SKM-1 treated with dmso at 0.1 percent for 144 hours (cell line): ENCODE results near the gene KRTAP2-2.
"Not testable (repeated sequence)": the region's sequence is repeated elsewhere in the genome, so short reads cannot be mapped to it uniquely, and the experiment has no call there.

Source experiments
- DNase-seq: peaks from one replicate; lab custom pipeline; 2025; ENCODE audit not compliant: unreplicated experiment; lab: John Stamatoyannopoulos, UW

The KRTAP2-2 gene

DNA sequence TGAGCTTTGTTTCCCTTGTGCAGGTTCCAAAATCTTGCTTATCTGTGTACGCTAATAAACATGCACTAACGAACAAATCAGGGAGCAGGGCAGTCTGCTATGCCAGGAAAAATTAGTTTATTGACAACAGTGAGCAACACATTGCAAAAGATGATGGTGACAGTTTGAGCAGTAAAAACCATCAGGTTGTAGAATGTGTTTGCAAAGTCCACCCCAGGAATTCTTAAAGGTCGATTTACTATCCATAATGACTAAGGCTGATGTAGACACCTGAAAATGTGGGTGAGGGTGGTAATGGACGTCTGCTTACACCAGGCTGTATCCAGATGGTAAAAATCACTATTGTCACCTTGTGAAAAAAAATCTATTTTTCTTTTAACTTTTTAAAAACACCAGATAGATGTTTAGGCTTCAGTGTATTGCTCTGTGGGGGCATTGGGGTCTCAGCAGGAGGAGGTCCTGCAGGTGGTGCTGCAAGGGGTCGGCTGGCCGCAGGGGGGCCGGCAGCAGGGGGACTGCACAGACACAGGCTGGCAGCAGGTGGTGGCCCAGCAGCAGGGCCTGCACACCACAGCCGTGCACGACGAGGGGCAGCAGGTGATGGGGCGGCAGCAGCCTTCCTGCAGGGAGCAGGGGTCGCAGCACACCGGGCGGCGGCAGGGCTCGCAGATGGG, 10.1 kb upstream of the KRTAP2-2 start:
- not testable (repeated sequence) for DNase-seq

DNA sequence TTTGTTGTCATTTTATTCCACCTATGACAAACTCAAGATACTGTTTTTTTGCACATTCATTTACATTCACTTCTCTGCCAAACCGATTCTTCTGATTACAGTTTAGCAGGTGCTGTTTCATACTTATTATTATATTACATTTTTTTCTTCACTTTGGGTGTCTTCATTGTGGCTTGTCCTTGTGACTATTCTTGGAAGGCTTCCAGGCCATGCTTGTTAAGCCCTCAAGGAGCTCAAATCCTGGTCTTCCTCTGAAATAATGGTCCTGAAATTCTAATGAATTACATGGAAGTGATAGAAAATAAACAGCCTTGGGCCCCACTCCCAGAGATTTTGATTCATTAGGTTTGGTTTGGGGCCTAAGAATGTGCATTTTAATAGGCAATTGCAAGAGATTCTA, 9.3 kb upstream of the KRTAP2-2 start:
- no peak for DNase-seq

DNA sequence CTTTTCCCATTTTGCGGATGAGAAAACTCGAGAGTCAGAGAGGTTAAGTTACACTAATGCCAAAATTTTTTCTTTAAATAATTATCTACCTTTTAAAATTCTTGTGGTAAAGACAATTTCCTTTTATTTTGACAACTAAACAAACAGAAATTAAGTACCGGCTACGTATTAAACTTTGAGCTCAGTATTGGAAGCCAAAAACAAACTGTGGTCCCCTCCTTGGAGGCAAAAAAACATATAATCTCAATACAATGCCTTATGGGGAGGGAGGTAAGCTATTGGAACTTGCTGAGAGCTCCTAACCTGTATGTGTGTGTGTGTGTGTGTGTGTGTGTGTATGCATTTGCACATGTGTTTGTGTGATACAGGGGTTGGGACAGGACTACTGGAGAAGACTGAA, 8.4 kb upstream of the KRTAP2-2 start:
- DNase-seq: no peak

GRCh38 chr17:41061964-41062363, 6.9 kb upstream of the KRTAP2-2 start:
- DNase-seq: no peak

DNA sequence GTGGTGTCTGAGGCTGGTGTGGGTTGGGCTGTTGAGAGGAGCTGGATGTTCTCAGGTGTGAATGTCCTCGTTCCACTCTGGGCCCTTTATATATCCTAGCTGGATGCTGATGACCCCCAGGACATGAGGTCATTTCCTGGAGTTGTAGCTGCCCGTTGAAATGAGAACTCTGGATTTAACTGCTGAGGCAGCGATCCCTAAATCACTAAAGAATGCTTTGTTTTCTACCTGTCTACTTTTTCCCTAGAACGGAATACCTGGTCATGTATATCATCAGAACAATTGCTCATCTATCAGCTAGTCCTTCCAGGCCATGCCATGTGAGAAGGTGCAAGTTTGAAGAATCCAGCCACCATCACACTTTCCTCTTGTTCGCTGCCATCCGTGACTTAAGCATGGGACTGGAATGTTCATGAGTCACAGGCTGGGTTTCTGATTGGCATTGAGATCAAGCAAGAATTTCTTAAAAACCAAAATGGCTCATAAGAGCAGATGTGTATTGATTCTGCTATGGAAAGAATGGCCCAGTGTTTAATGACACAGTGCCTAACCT, 5.1 kb upstream of the KRTAP2-2 start, which contains the start of gene KRTAP2-3:
KRTAP2-3 (minus strand) TSS at position 63 of the 553 bp plus-strand sequence. CDS start 64 bp downstream, outside the sequence.
- no peak for DNase-seq

DNA sequence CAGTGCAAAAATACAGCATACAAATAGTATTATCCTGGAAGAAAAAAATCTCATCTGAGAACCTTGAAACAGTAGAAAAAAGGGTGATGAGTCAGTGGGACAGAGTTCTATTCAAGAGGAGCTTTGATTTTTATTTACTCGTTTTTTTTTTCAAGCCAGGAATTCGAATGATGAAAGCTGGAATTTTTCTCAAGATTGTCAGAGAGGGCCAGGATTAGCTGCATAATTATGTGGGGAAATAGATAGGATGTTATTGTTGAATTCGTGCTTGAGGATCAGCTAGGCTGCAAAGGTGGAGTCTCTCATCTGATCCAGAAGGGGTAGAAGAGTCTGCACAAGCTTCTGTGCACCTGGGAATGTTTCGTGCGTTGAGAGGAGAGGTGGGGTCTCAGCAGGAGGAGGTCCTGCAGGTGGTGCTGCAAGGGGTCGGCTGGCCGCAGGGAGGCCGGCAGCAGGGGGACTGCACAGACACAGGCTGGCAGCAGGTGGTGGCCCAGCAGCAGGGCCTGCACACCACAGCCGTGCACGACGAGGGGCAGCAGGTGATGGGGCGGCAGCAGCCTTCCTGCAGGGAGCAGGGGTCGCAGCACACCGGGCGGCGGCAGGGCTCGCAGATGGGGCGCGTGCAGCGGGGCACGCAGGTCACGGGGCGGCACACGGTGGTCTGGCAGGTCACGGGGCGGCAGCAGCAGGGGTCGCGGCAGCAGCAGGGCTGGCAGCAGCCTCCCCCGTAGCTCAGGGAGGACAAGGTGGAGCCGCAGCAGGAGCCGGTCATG, 4.4 kb upstream of the KRTAP2-2 start:
- not testable (repeated sequence) for DNase-seq

DNA sequence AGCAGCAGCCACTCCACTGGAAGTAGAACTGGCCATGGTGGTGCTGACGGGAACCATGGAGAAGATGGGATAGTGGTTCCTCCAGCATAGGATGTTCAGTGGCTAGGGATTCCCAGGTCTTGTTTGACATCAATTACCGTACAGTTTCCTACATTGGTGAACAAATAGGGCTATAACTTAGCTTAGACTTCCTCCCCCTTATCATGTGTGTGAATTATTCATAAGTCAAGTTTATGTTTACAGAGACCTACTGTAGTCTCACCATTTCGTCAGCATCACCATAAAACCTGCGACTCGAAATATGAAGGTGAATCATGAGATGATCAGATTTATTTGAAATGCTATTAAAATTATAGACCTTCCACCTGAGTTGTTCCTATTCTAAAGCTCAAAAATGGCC, 3.7 kb upstream of the KRTAP2-2 start:
- no peak for DNase-seq

DNA sequence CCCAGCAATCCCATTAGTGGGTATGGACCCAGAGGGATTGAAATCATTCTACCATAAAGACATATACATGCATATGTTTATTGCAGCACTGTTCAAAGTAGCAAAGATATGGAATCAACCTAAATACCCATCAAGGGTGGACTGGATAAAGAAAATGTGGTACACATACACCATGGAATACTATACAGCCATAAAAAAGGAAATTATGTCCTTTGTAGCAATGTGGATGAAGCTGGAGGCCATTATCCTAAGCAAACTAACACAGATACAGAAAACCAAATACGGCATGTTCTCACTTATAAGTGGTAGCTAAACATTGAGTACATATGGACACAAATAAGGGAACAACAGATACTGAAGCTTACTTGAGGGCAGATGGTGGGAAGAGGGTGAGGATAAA, 2.5 kb upstream of the KRTAP2-2 start:
- DNase-seq: no peak

- DNase-seq: not testable (repeated sequence)
Measured at GRCh38 chr17:41054556-41054955, 474 bp downstream of the KRTAP2-2 start.

DNA sequence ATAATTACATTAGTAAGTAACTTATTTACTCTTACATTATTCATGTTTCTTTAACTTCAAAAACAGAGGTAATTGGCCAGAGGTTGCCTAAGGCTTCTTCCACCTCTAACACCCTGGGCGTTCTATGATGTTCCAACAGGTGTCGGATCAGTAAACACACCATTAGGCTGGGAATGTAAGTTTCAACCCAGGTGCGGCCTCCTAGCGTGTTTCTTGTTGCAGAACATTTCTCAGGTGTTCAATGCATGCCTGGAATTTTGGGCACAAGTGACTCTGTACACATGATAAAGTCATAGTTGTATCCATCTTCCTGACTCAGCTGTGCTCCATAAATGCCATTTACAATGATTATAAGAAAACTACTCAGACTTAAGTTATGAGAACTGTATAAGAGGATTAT, 1.0 kb downstream of the KRTAP2-2 start:
- no peak for DNase-seq

- no peak for DNase-seq
Measured at GRCh38 chr17:41052566-41052965, 2.5 kb downstream of the KRTAP2-2 start.

GRCh38 chr17:41049110-41049509, 5.9 kb downstream of the KRTAP2-2 start:
- DNase-seq: no peak

GRCh38 chr17:41048441-41048840, 6.6 kb downstream of the KRTAP2-2 start:
- no peak for DNase-seq

- DNase-seq: not testable (repeated sequence)
Measured at GRCh38 chr17:41046735-41047465, 8.1 kb downstream of the KRTAP2-2 start, which contains the start of gene KRTAP2-1. Gene KRTAP2-1 (minus strand): TSS chr17:41047316. CDS start chr17:41047267, 49 bp downstream.

DNA sequence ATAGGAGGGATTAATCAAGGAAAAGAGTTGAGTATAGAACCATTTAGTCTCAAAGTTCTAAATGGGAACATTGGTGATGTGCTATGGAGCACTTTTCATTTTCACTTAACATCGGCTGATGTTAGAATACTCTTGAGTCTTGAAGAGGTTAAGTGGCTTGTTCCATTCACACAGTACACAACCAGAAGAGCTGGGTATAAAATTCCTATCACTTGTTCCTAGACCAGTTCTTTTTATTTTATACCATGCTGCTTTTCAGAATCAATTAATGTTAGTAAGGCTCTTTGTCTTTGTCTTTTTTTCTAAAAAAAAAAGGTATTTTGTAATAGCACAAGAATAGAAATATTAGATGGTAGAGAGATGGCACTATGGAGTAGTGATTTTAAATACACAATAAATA, 12.1 kb downstream of the KRTAP2-2 start:
- no peak for DNase-seq

GRCh38 chr17:41040783-41041571, 14.1 kb downstream of the KRTAP2-2 start, which contains the start of gene KRTAP1-1:
Gene KRTAP1-1 (minus strand): TSS chr17:41041450. CDS start chr17:41041397, 53 bp downstream.
- not testable (repeated sequence) for DNase-seq

DNA sequence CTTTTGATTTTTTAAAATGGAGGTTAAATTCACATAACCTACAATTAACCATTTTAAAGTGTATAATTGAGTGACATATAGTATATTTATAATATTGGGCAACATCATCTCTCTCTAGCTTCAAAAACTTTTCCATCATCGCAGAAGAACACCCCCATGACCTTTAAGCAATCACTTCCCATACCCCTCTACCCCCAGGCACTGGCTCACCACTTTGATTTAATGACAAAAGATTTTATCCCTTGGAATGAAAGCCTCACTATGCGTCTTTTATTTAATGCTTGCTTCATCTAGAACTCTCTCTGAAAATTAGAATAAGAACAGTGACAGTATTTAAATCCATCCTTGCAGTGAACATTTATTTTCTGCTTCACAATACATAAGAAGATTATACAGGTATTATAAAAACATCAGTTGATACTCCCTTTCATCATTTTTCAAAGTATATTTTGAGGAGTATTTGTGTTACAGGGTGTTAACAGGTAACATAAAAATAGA, 17.1 kb downstream of the KRTAP2-2 start:
- no peak for DNase-seq

DNA sequence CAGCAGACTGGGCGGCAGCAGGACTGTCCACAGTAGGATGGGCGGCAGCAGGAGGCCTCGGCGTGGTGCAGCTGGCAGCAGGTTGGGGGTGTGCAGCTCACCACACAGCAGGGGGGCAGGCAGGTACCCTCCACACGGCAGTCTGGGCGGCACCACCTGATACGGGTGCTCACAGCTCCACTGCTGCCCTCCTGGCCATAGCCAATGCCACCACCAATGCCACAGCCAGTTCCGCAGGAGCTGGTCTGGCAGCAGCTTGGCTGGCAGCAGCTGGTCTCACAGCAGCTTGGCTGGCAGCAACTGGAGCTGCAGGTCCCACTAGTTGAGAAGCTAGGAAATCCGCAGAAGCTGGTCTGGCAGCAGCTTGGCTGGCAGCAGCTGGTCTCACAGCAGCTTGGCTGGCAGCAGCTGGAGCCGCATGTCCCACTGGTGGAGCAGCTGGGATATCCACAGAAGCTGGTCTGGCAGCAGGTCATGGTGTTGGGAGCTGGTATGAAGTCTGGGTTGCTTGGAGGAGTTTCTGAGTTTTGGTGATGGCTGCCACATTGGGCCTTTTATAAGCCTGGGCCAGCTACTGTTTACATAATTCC, 20.6 kb downstream of the KRTAP2-2 start, which contains the start of gene KRTAP1-3:
KRTAP1-3 (minus strand) TSS at position 529 of the 590 bp plus-strand sequence; CDS start at position 476, 53 bp downstream.
- not testable (repeated sequence) for DNase-seq

GRCh38 chr17:41029633-41030245, 25.3 kb downstream of the KRTAP2-2 start, which contains the start of gene KRTAP1-4:
Gene KRTAP1-4 (minus strand): TSS chr17:41030195. CDS start chr17:41030078, 117 bp downstream.
- DNase-seq: no peak
